OCI-LY1 (cell line): Measurements from ENCODE around the gene C19orf53.

Experiments used
- H2AFZ ChIP-seq: fragments of 200-600 bp; sonication (generic), shearing (Covaris generic); 2 replicates; pipeline ENCODE4 v1.6.0; 2014; ENCODE audit warnings: antibody characterized with exemption, mild to moderate bottlenecking, low read length
- H3F3A ChIP-seq: fragments of 200-600 bp; sonication (generic), shearing (Covaris generic); 2 replicates; pipeline ENCODE4 v1.6.0; 2014; ENCODE audit warnings: mild to moderate bottlenecking, antibody characterized with exemption, low read length, moderate library complexity; ENCODE audit not compliant: insufficient read depth
- H3K27ac ChIP-seq: fragments of 200-600 bp; sonication (generic); 2 replicates; pipeline ENCODE4 v1.5.1; 2014; ENCODE audit warnings: low read length, mixed run types, mild to moderate bottlenecking, low read depth; ENCODE audit not compliant: poor library complexity, severe bottlenecking
- H3K27me3 ChIP-seq: fragments of 200-600 bp; sonication (generic); 2 replicates; pipeline ENCODE4 v1.6.0; 2014; ENCODE audit warnings: antibody characterized with exemption, mild to moderate bottlenecking, low read length, moderate library complexity; ENCODE audit not compliant: insufficient read depth
- H3K36me3 ChIP-seq: fragments of 200-600 bp; sonication (generic); 2 replicates; pipeline ENCODE4 v1.6.1; 2014; ENCODE audit warnings: mild to moderate bottlenecking, antibody characterized with exemption, low read length, moderate library complexity, mixed read lengths; ENCODE audit not compliant: insufficient read depth
- H3K4me1 ChIP-seq: fragments of 200-600 bp; sonication (generic); 2 replicates; pipeline ENCODE4 v1.5.1; 2014; ENCODE audit warnings: mild to moderate bottlenecking, low read length, moderate library complexity; ENCODE audit not compliant: insufficient read depth, severe bottlenecking
- H3K4me2 ChIP-seq: fragments of 200-600 bp; sonication (generic), shearing (Covaris generic); 2 replicates; pipeline ENCODE4 v1.6.1; 2014; ENCODE audit warnings: low read length
- H3K4me3 ChIP-seq: fragments of 200-600 bp; sonication (generic); 2 replicates; pipeline ENCODE4 v1.5.1; 2014; ENCODE audit warnings: low read length, low read depth, mild to moderate bottlenecking, mixed read lengths; ENCODE audit not compliant: poor library complexity, severe bottlenecking
- H3K79me2 ChIP-seq: fragments of 200-600 bp; shearing (Covaris generic); 2 replicates; pipeline ENCODE4 v1.6.1; 2016; ENCODE audit warnings: mixed run types, low read length, mixed read lengths; ENCODE audit not compliant: insufficient read depth
- H3K9ac ChIP-seq: fragments of 200-600 bp; sonication (generic), shearing (Covaris generic); 2 replicates; pipeline ENCODE4 v1.6.1; 2014; ENCODE audit warnings: mild to moderate bottlenecking, low read length, mixed read lengths
- H3K9me2 ChIP-seq: fragments of 200-600 bp; sonication (generic), shearing (Covaris generic); 2 replicates; pipeline ENCODE4 v1.6.1; 2014; ENCODE audit warnings: low read depth, mild to moderate bottlenecking, low read length, mixed read lengths
- H3K9me3 ChIP-seq: fragments of 200-600 bp; shearing (Covaris generic); 2 replicates; pipeline ENCODE4 v1.6.1; 2014; ENCODE audit warnings: low read length, mixed read lengths
- H4K20me1 ChIP-seq: fragments of 200-600 bp; sonication (generic), shearing (Covaris generic); 2 replicates; pipeline ENCODE4 v1.6.0; 2016; ENCODE audit warnings: mild to moderate bottlenecking, low read length; ENCODE audit not compliant: insufficient read depth
- EZH2 ChIP-seq: fragments of 200-600 bp; sonication (generic), shearing (Covaris generic); IDR thresholded peaks from 2 replicates; pipeline ENCODE4 v1.8.0; 2017; ENCODE audit warnings: borderline replicate concordance, mixed run types, mild to moderate bottlenecking, antibody characterized with exemption, low read length, moderate library complexity, mixed read lengths
- TF ChIP-seq, protein P1 (sequence below): fragments of 200-600 bp; sonication (generic), shearing (Covaris generic); IDR thresholded peaks from 2 replicates; pipeline ENCODE4 v1.5.1; 2017; ENCODE audit warnings: mild to moderate bottlenecking, antibody characterized with exemption, low read length, moderate library complexity, mixed read lengths

Gene C19orf53

GRCh38 chr19:13797870-13798269 is 23.6 kb downstream of the C19orf53 start:
- Histone ChIP-seq H4K20me1 (no peaks in the 10 kb centered on the region), H3K4me3 (no peak overlapping the region), H3K79me2 (no peaks in the 10 kb centered on the region), H3K4me2 (no peak overlapping the region), H3K36me3 (no peaks in the 10 kb centered on the region), H3K9me3 (no peaks in the 10 kb centered on the region), H3K27me3 (no peaks in the 10 kb centered on the region), H3F3A (no peaks in the 10 kb centered on the region), H3K9ac (no peak overlapping the region), H3K4me1 (peaks cover 15% of the 10 kb centered on the region), H3K9me2 (no peaks in the 10 kb centered on the region), H3K27ac (no peak overlapping the region), H2AFZ (no peak overlapping the region)
- no peak for TF ChIP-seq EZH2

GRCh38 chr19:13799669-13800068 is 25.4 kb downstream of the C19orf53 start:
- Histone ChIP-seq H3K27ac (no peak overlapping the region), H3F3A (no peaks in the 10 kb centered on the region), H3K27me3 (no peaks in the 10 kb centered on the region), H3K9me2 (no peaks in the 10 kb centered on the region), H3K4me3 (no peak overlapping the region), H4K20me1 (no peaks in the 10 kb centered on the region), H3K9me3 (no peaks in the 10 kb centered on the region), H3K4me2 (no peak overlapping the region), H3K36me3 (no peaks in the 10 kb centered on the region), H3K9ac (no peak overlapping the region), H3K4me1 (peaks cover 11% of the 10 kb centered on the region), H3K79me2 (no peaks in the 10 kb centered on the region), H2AFZ (no peak overlapping the region)
- TF ChIP-seq EZH2 = no peak
- TF ChIP-seq, protein P1, sequence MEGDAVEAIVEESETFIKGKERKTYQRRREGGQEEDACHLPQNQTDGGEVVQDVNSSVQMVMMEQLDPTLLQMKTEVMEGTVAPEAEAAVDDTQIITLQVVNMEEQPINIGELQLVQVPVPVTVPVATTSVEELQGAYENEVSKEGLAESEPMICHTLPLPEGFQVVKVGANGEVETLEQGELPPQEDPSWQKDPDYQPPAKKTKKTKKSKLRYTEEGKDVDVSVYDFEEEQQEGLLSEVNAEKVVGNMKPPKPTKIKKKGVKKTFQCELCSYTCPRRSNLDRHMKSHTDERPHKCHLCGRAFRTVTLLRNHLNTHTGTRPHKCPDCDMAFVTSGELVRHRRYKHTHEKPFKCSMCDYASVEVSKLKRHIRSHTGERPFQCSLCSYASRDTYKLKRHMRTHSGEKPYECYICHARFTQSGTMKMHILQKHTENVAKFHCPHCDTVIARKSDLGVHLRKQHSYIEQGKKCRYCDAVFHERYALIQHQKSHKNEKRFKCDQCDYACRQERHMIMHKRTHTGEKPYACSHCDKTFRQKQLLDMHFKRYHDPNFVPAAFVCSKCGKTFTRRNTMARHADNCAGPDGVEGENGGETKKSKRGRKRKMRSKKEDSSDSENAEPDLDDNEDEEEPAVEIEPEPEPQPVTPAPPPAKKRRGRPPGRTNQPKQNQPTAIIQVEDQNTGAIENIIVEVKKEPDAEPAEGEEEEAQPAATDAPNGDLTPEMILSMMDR = no peak

- Histone ChIP-seq H3K4me3 (no peak overlapping the region), H3K4me1 (no peaks in the 10 kb centered on the region), H3K27ac (no peak overlapping the region), H3K79me2 (no peaks in the 10 kb centered on the region), H3K4me2 (no peak overlapping the region), H3F3A (no peaks in the 10 kb centered on the region), H3K9ac (no peak overlapping the region), H3K9me2 (no peaks in the 10 kb centered on the region), H3K27me3 (peaks cover 2% of the 10 kb centered on the region; the same call in 1 of the 2 replicates), H3K9me3 (no peaks in the 10 kb centered on the region), H4K20me1 (no peaks in the 10 kb centered on the region), H3K36me3 (no peaks in the 10 kb centered on the region), H2AFZ (no peak overlapping the region)
- TF ChIP-seq, protein P1 = no peak
- no peak for TF ChIP-seq EZH2
Measured at GRCh38 chr19:13803038-13803437, 28.8 kb downstream of the C19orf53 start.
